Measurements from ENCODE around the gene HCRTR1.

- TF ChIP-seq POLR2A (IDR thresholded peaks at IDR 0.05; ENCODE audit: low read depth, low read length) (peak; percentile 33), MAX (IDR thresholded peaks at IDR 0.05; ENCODE audit: insufficient read depth, insufficient read length) (peak; percentile 19), CTCF (IDR thresholded peaks at IDR 0.05; ENCODE audit: extremely low read depth in 1 of 2, insufficient read depth in 1 of 2, low read depth in 1 of 2, low read length in 2 of 2) (no peak), FOS (IDR thresholded peaks at IDR 0.05; ENCODE audit: borderline replicate concordance, insufficient read depth, low read length) (no peak), POLR2AphosphoS5 (IDR thresholded peaks at IDR 0.05; ENCODE audit: insufficient read depth, low read depth, low read length) (no peak), EZH2 (IDR thresholded peaks at IDR 0.05; ENCODE audit: borderline replicate concordance, low read depth, low read length, severe bottlenecking) (no peak), JUN (IDR thresholded peaks at IDR 0.05; ENCODE audit: borderline replicate concordance, insufficient read depth, insufficient read length, low read depth) (peak; percentile 36), MYC (IDR thresholded peaks at IDR 0.05; ENCODE audit: low read depth, low read length) (no peak)
Measured at GRCh38 chr1:31644560-31645273, 27.2 kb downstream of the HCRTR1 start, which contains the start of gene PEF1.

Data from endothelial cell of umbilical vein (primary cell).